Psoas muscle (tissue), 8 donors: ENCODE results near the gene AKT1. TPM values are rescaled to one million over a fixed set of nuclear protein-coding genes. Genes with fewer than 3 reads are reported as not detected.

Experiments used
- ATAC-seq, 4 donors: fragments of 200-7000 bp; cut with Tn5 transposase; one replicate each; pipeline ENCODE4 v1.9.1; 2020; ENCODE audit warnings: moderate library complexity in 3 of 4, mild to moderate bottlenecking in 2 of 4
- DNase-seq, 2 donors: peaks; one replicate each; pipeline ENCODE4 v3.0.0-alpha.2; 2020
- H3K27ac ChIP-seq: fragments of 200-600 bp; one replicate; pipeline ENCODE4 v1.8.0; 2022
- H3K27me3 ChIP-seq, 3 donors: fragments of 200-600 bp in 1 of 3; one replicate each; pipeline versions ENCODE4 v1.6.1 to v1.8.0; 2013 to 2022; ENCODE audit warnings: low read length in 2 of 3, mild to moderate bottlenecking in 2 of 3, moderate library complexity in 1 of 3; ENCODE audit not compliant: insufficient read depth in 3 of 3
- H3K36me3 ChIP-seq, 2 donors: fragments of 200-600 bp in 1 of 2; one replicate each; pipeline versions ENCODE4 v1.6.1 to v1.8.0; 2013 to 2022; ENCODE audit warnings: low read depth in 1 of 2, mild to moderate bottlenecking in 1 of 2, moderate library complexity in 1 of 2; ENCODE audit not compliant: insufficient read depth in 1 of 2
- H3K4me1 ChIP-seq: fragments of 200-600 bp; one replicate; pipeline ENCODE4 v1.8.0; 2022
- H3K4me3 ChIP-seq: fragments of 200-600 bp; one replicate; pipeline ENCODE4 v1.8.0; 2022; ENCODE audit warnings: mild to moderate bottlenecking
- H3K9me3 ChIP-seq: fragments of 200-600 bp; one replicate; pipeline ENCODE4 v1.8.0; 2022
- CTCF ChIP-seq: fragments of 200-600 bp; IDR thresholded peaks from one replicate; pipeline ENCODE4 v1.8.0; 2022; ENCODE audit warnings: antibody characterized with exemption
- WGBS, 3 donors: extraction: QIAGEN DNeasy Blood & Tissue Kit; methylation state at CpG; one replicate each; pipeline versions ENCODE4 v1.1.6 to v1.1.7; 2013; 5-methylcytosine and 5-hydroxymethylcytosine counted together
- intact Hi-C, 2 donors: fragments of 100-400 bp; cut with DNase I; formaldehyde crosslinking; loops; one replicate each; pipeline versions ENCODE4 v1.11.0 to v1.14.2; 2022
- polyA plus RNA-seq, 3 donors: library from polyadenylated mRNA; stranded (reverse); fragments of 200-250 nt; gene quantifications; one replicate each; pipeline ENCODE4 v1.2.3, GENCODE V29; 2013
- total RNA-seq, 4 donors: library from RNA; stranded (reverse); fragmentation: NEBNext Ultra II Directional in 2 of 4; extraction: Animal tissue kit (Norgen Biotek cat#: 25700) in 2 of 4; gene quantifications; one replicate each; pipeline versions ENCODE4 v1.2.1 to v1.2.4, GENCODE V29; 2021 to 2023
- donor health status: healthy with polysubstance abuse.
- donor health status: DM: no; HTN: no; CAD: no; lungs with moderate emphysema.
- donor health status: Bipolar disorder and iron deficiency.
- donor health status: healthy.
- donor health status: DM: yes; HTN: yes; CAD: no.
- donor health status: DM: no; HTN: no; CAD: no.
- donor health status: DM: no; HTN: no; CAD: no.
- donor health status: DM: yes; HTN: yes; CAD: no.

AKT1 gene
- total and polyA plus RNA-seq, 7 donors, result 51.9 to 102 (median 62.0) TPM

- H3K9me3 ChIP-seq, result no peaks in the 10 kb centered on the region
- intact Hi-C loops, result no loop called here
- no peak overlapping the region for H3K4me3 ChIP-seq
- WGBS, 3 donors, result 86 to 92% (median 91%) methylated on average over 15 of the region's 15 CpGs
- ATAC-seq (no peak), DNase-seq (no peak)
- no peak for TF ChIP-seq CTCF
- no peak overlapping the region for H3K27ac ChIP-seq
- no peaks in the 10 kb centered on the region for H3K4me1 ChIP-seq
- peaks cover 5 to 25% of the 10 kb centered on the region in 2 donors for H3K36me3 ChIP-seq
- no peaks in the 10 kb centered on the region for H3K27me3 ChIP-seq
Measured at GRCh38 chr14:104778694-104779331, 16.7 kb downstream of the AKT1 start.

GRCh38 chr14:104777808-104778249 is 17.7 kb downstream of the AKT1 start:
- no peak overlapping the region for H3K4me3 ChIP-seq
- ATAC-seq (no peak), DNase-seq (no peak)
- no peaks in the 10 kb centered on the region for H3K9me3 ChIP-seq
- 82 to 84% (median 84%) methylated on average over 9 to 15 of the region's 15 CpGs for WGBS, 3 donors
- H3K27ac ChIP-seq, result no peak overlapping the region
- intact Hi-C loops, result no loop called here
- TF ChIP-seq CTCF, result no peak
- peaks cover 5 to 31% of the 10 kb centered on the region in 2 donors for H3K36me3 ChIP-seq
- H3K4me1 ChIP-seq, result no peaks in the 10 kb centered on the region
- H3K27me3 ChIP-seq, result no peaks in the 10 kb centered on the region

GRCh38 chr14:104776961-104777807 is 18.4 kb downstream of the AKT1 start:
- no peak overlapping the region for H3K27ac ChIP-seq
- H3K9me3 ChIP-seq, result no peaks in the 10 kb centered on the region
- H3K4me1 ChIP-seq, result no peaks in the 10 kb centered on the region
- intact Hi-C loops, result no loop called here
- TF ChIP-seq CTCF, result no peak
- no peak overlapping the region for H3K4me3 ChIP-seq
- DNase-seq (no peak), ATAC-seq (no peak)
- H3K27me3 ChIP-seq, result no peaks in the 10 kb centered on the region
- peaks cover 5 to 37% of the 10 kb centered on the region in 2 donors for H3K36me3 ChIP-seq
- WGBS, 3 donors, result 85 to 89% (median 87%) methylated on average over 15 to 16 of the region's 16 CpGs

- DNase-seq (no peak), ATAC-seq (no peak)
- no peaks in the 10 kb centered on the region for H3K27me3 ChIP-seq
- H3K4me3 ChIP-seq, result no peak overlapping the region
- no peaks in the 10 kb centered on the region for H3K4me1 ChIP-seq
- no peak overlapping the region for H3K27ac ChIP-seq
- TF ChIP-seq CTCF, result no peak
- H3K9me3 ChIP-seq, result no peaks in the 10 kb centered on the region
- WGBS, 3 donors, result 98 to 99% (median 98%) methylated on average over 15 of the region's 15 CpGs
- intact Hi-C loops, result no loop called here
- H3K36me3 ChIP-seq, result peaks cover 5 to 44% of the 10 kb centered on the region in 2 donors
Measured at GRCh38 chr14:104776481-104776880, 19.1 kb downstream of the AKT1 start.
